Measurements from ENCODE around the gene BMPR1B. TPM values are rescaled to one million over a fixed set of nuclear protein-coding genes. Genes with fewer than 3 reads are reported as not detected.

BMPR1B gene
- total RNA-seq, 1 experiment from 2014 or later = 0.35 TPM

DNA sequence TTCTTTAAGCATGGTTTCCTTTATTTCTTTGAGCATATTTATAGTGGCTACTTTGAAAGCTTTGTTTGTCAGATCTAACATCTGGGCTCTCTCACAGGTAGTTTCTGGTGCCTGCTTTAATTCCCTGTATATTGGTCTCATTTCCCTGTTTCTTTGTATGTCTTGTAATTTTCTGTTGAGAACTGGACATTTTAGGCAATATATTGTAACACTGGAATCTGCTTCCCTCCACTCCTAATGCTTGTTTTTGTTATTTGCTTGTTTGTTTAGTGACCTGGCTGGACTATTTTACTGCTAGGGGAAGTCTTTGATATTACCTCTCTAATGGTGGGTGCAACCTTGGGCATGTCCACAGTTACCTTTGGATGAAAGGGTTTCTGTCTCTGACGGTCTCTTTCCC is 25.0 kb downstream of the BMPR1B start:
- Mint-ChIP-seq H3K36me3 (ENCODE audit: insufficient read depth in 1 of 3, low read depth in 3 of 3) (no peaks in the 10 kb centered on the region; a peak in 1 of 7 replicates), H3K9me3 (no peaks in the 10 kb centered on the region; a peak in 3 of 5 replicates), H3K27ac (no peak overlapping the region; a peak in 1 of 7 replicates), H3K4me1 (no peaks in the 10 kb centered on the region), H3K27me3 (ENCODE audit: low read depth) (no peaks in the 10 kb centered on the region), H3K4me3 (no peak overlapping the region)
- Histone ChIP-seq H3K23me2 (ENCODE audit: insufficient read length, low read depth, low read length, poor library complexity, severe bottlenecking) (no peaks in the 10 kb centered on the region), H4K5ac (ENCODE audit: insufficient read length, low read depth, low read length) (no peak overlapping the region), H3K79me2 (ENCODE audit: insufficient read depth, low read length) (no peaks in the 10 kb centered on the region), H3K14ac (ENCODE audit: insufficient read depth, low read length) (no peak overlapping the region), H3K79me1 (ENCODE audit: insufficient read depth, low read depth, low read length, poor library complexity, severe bottlenecking) (no peaks in the 10 kb centered on the region), H3K27me3 (ENCODE audit: insufficient read depth, low read length) (no peaks in the 10 kb centered on the region), H2BK5ac (ENCODE audit: insufficient read length, low read length) (no peak overlapping the region), H3K4me1 (ENCODE audit: insufficient read depth, low read length) (no peaks in the 10 kb centered on the region; the same call in 1 of the 2 replicates), H3K9ac (ENCODE audit: extremely low read depth, insufficient read length, low read length) (no peak overlapping the region), H2BK20ac (ENCODE audit: low read depth, low read length, poor library complexity, severe bottlenecking) (no peak overlapping the region), H3K9me3 (ENCODE audit: control insufficient read depth, low read depth, low read length) (no peaks in the 10 kb centered on the region), H2AK5ac (ENCODE audit: insufficient read length, low read length) (no peak overlapping the region), H2AFZ (ENCODE audit: low read length) (no peak overlapping the region), H4K20me1 (ENCODE audit: control insufficient read depth, insufficient read depth, insufficient read length) (no peaks in the 10 kb centered on the region), H3T11ph (ENCODE audit: low read length) (no peak overlapping the region), H3K23ac (ENCODE audit: insufficient read length, low read depth, low read length) (no peak overlapping the region), H2BK15ac (ENCODE audit: low read depth, low read length) (no peak overlapping the region), H2BK120ac (ENCODE audit: low read depth, low read length, poor library complexity, severe bottlenecking) (no peak overlapping the region), H3K18ac (ENCODE audit: insufficient read length, low read depth, low read length) (no peak overlapping the region), H4K8ac (replicated peaks; ENCODE audit: insufficient read length, low read depth, low read length) (no peak overlapping the region), H3K56ac (ENCODE audit: insufficient read length, low read depth, low read length) (no peak overlapping the region), H3K4me2 (ENCODE audit: insufficient read depth, insufficient read length, low read length) (no peak overlapping the region), H3K27ac (ENCODE audit: insufficient read length, low read depth, low read length) (no peak overlapping the region), H4K91ac (ENCODE audit: insufficient read length, low read depth, low read length) (no peak overlapping the region), H3K4ac (ENCODE audit: low read depth, low read length) (no peak overlapping the region), H2BK12ac (ENCODE audit: insufficient read length, low read depth, low read length) (no peak overlapping the region)
- no peak for DNase-seq
- WGBS (ENCODE audit: extremely low coverage, insufficient read length, low lambda C conversion rate) = no CpG with 5 or more reads among the region's 1 CpG
- TF ChIP-seq, protein P1, sequence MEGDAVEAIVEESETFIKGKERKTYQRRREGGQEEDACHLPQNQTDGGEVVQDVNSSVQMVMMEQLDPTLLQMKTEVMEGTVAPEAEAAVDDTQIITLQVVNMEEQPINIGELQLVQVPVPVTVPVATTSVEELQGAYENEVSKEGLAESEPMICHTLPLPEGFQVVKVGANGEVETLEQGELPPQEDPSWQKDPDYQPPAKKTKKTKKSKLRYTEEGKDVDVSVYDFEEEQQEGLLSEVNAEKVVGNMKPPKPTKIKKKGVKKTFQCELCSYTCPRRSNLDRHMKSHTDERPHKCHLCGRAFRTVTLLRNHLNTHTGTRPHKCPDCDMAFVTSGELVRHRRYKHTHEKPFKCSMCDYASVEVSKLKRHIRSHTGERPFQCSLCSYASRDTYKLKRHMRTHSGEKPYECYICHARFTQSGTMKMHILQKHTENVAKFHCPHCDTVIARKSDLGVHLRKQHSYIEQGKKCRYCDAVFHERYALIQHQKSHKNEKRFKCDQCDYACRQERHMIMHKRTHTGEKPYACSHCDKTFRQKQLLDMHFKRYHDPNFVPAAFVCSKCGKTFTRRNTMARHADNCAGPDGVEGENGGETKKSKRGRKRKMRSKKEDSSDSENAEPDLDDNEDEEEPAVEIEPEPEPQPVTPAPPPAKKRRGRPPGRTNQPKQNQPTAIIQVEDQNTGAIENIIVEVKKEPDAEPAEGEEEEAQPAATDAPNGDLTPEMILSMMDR (conservative IDR thresholded peaks at IDR 0.05) = no peak

Measured in H9 (cell line).